EH (cell line): ENCODE measurements around the gene CCND1.

Experiments
- DNase-seq: peaks from one replicate; pipeline ENCODE4 v3.0.0-alpha.2; 2015; ENCODE audit warnings: low read depth

The CCND1 gene

DNA sequence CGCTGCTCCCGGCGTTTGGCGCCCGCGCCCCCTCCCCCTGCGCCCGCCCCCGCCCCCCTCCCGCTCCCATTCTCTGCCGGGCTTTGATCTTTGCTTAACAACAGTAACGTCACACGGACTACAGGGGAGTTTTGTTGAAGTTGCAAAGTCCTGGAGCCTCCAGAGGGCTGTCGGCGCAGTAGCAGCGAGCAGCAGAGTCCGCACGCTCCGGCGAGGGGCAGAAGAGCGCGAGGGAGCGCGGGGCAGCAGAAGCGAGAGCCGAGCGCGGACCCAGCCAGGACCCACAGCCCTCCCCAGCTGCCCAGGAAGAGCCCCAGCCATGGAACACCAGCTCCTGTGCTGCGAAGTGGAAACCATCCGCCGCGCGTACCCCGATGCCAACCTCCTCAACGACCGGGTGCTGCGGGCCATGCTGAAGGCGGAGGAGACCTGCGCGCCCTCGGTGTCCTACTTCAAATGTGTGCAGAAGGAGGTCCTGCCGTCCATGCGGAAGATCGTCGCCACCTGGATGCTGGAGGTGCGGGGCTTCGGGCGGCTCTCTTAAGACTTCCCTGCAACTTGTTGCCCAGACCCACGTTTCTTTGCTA lies at the start of gene CCND1:
Gene CCND1 (plus strand): TSS at position 162 of the 587 bp plus-strand sequence. CDS start 158 bp downstream, at position 320.
- DNase-seq = peak; percentile 92

DNA sequence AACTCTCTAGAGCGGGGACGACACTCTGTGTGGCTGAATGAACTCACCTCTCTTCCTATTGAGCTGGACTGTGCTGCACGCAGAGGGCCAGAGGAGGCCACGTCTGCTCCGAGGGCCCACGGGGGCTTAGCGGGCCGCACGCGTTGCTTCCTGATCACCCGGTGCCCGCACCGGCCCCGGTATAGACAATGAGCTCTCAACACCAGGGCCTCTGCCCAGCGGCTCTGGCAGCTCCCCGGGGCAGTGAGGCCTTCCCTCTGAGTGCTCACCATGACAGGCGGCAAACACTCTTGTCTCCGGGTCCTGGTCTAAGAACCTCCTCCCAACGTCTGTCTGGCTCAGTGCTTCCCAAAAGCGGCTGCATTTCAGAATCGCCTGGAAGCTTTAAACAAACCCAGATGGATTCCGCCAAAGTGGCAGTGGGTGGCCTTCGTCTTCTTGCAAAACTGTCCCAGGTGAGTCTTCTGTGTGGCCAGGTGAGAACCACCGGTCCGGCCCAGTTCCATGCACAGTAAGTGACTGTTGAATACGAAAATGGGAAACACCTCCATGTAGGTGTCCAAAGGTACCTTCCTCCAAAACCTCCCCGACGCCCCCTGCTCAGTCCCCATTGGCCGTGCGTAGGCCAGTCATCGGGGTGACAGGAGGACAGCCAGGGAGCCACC lies 47.8 kb upstream of the CCND1 start:
- DNase-seq = no peak

- no peak for DNase-seq
These were observed 47.1 kb upstream of the CCND1 start for GRCh38 chr11:69593851-69594250.

DNA sequence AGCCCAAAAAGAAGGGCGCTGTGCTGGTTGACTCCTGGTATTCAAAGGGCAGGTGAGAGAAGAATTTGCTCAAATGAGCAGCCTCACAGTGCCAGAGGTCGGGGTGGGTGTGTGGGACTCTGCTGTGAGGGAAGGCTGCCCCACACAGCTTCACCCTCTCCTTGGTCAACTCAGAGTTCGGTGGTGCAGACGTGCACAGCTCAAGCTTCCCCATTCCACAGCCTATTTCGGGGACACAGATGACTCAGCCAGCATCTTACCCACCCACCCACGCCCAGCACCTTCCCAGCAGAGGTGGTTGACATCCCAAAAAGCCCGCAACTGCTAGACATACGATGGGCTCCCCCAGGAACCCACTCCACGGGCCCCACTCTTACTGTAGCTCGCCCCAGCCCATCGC lies 46.5 kb upstream of the CCND1 start:
- no peak for DNase-seq

GRCh38 chr11:69595805-69596665 lies 44.9 kb upstream of the CCND1 start:
- DNase-seq = no peak

- DNase-seq = peak; percentile 34
These were observed 42.8 kb upstream of the CCND1 start for GRCh38 chr11:69598147-69598546.

GRCh38 chr11:69599502-69599901 lies 41.5 kb upstream of the CCND1 start:
- peak; percentile 39 for DNase-seq

- DNase-seq = no peak
These were observed 41.0 kb upstream of the CCND1 start for GRCh38 chr11:69600001-69600400.

- peak; percentile 23 for DNase-seq
These were observed 39.7 kb upstream of the CCND1 start for GRCh38 chr11:69601011-69601975.

DNA sequence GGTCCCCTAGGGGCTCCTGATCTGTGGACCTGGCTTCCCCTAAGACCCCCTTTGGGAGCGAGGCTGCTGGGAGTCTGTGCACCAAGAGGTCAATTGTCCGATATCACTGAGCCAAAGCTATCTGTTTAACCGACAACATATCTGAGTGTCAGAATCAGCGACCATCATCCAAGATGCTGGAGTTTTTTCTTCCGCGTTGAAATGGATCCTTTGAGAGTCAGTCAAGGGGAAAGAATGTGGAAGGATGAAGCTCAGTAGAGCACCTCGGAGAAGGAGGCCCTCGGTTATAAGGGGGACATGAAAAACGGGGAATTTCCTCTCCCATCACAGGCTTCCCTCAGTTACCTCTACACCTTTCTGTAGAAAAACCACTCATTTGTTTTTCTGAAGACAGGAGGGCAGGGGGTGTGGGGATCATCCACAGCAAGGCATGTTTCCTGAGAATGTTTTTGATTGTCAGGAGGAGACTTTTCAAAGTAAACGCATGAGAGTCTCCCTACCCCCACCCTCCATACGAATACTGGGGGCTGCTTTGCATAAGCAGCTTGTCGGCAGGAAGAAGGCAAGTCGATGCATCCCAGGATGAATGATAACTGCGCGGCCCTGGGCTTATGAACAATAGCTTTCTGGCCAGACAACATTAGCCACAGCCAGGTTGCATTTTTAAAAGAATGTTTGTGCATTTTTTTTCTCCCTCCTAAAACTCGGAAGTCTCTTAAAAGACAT lies 37.7 kb upstream of the CCND1 start:
- no peak for DNase-seq

- DNase-seq = peak; percentile 41
These were observed 36.9 kb upstream of the CCND1 start for GRCh38 chr11:69604055-69604454.

DNA sequence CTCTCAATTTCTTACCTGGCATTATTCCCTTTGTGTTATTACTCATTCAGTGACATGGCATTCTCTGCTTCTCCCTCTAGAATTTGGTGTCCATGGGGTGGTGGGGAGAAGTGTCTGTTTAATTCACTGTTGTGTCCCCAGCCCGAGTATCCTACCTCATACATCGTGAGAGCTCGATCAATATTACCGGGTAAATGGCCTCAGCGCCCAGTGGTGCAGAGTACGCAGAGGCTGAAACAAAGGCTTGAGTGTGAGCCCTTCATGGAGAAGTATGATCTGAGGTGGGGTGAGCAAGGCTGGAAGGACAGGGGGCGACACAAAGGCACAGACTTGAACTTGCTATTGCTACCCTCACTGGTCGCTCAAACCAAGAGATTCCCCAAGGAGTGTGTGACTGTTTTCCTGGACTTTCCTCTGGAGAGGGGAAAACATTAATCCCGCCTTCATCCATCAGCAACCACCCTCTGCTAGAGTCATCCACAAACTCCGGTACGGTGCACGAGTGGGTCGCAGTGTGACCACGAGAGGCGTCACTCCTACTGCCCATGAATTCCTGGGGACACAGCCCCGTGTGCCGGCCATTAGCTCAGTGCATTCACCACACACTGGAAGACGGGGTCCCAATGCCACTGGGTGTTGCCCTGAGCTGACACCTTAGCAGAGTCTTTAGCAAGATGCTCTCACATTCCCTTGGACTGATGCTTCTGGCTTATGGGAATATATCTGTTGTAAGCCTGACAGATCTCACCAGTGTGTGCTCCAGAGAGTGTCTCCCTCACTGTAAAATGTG lies 35.0 kb upstream of the CCND1 start:
- no peak for DNase-seq

DNA sequence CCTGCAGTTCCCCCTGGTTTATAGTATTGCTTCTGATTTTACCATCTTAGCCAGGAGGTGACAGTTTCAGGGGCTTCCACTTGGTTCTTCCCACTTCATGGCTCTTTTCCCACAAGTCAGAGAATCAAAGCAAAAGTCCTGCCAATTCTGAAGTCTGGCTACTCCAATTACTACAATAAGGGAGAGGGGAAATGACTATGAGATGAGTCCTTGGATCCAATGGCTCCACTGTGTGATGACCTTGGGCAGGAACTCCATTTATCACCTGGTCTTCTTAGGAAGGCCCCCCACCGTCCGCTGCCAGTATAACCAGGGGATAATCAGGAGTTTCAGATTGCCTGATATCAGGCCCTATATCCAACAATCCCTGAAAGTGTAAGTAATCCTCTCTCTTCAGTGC lies 31.6 kb upstream of the CCND1 start:
- no peak for DNase-seq

DNA sequence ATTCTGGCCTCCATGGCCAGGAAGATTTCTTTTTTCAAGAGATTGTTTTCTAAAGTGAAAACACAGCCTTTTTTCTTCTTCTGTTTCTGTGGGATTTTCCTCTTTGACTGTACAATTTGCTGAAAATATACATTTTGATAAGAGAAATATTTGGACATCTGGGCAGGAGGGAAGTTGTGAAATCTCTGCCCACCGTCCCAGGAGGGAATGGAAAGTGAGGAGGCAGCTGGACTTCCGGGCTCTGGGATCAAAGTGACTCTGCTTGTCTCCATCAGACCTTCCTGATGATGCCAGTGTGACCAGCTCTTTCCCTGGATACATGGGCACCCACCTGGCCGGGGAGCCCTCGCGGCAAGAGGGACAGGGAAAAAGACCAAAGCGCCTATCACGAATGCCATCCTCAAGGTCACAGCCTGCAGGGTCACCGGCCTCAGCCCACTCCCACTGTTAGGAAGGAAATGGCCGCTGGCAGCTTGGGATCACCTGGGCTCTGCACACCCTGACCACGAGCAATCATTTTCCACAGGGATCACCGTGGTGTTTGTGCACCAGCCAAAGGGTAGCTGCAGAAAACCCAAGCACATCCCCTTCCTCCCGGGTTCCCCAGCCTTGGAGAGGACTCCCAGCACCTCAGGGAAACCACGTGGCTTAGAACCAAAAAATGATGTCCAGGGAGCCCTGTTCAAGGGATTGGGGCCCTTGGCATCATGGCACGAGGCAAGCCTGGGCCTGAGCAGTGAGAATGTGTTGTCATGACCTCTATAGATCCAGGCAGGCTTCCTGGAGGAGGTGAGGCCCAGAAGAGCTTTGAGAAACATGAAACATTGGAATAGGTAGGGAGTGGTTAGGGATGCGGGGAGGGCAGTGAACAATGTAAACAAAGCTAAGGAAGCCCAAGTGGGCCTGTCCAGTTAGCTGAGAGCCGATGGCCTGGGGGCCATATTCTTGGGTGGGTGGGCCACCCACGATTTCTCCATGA lies 29.1 kb upstream of the CCND1 start:
- DNase-seq = no peak

DNA sequence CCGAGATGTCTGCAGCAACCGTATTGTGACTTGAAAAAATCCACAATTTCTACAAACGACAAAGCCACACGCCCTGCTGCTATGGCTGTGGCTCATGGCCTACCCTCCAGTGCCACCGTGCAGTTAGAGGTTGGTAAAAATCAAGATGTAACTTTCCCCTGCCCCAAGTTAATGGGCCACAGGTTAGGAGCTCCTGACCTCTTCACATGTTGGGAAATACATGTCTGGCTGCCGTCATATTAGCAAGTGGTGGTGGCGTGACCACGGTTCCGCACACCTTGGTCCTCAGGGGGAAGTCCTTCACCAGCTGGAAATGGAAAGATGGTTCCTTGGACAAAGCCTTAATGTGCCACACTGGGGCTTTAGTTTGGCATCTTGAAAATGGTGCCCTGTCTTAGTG lies 27.4 kb upstream of the CCND1 start:
- no peak for DNase-seq

DNA sequence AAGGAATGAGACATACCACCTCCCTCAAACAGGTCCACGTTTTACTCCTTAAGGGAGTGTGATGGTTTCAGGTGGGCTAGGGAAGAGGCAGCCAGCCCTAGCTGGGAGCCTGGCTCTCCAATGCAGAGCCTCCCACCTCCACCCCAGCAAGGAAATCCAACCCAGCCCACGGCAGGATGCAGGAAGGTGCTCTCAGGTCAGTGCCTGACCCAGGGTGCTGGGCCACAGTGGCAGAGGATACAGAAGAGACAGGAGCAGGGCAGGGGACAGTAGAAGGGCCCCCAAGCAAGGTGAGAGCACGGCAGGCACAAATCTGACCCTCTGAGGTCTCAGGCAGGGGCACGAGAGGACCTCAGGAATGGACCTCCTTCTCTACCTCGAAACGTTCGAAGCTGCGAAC lies 26.9 kb upstream of the CCND1 start:
- DNase-seq = no peak

- DNase-seq = no peak
These were observed 25.2 kb upstream of the CCND1 start for GRCh38 chr11:69615545-69616278.

- DNase-seq = no peak
These were observed 23.7 kb upstream of the CCND1 start for GRCh38 chr11:69617220-69617619.
